ENCODE results near the gene GMPPB.

DNA sequence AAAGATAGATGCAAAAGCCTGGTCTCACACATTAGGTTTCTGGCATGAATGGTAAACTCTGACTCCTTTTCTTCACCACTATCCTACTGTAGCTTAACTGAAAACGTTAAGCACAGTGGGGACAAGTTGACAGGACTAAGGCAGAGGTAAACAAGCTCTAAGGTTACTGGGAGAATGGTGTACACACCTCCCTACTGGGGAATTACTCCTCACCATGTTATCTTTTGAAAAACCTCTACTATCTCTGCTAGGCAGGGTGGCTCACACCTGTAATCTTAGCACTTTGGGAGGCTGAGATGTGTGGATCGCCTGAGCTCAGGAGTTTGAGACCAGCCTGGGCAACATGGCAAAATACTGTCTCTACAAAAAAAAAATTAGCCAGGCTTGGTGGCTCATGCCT, 33.4 kb upstream of the GMPPB start:
- TF ChIP-seq, protein P1, sequence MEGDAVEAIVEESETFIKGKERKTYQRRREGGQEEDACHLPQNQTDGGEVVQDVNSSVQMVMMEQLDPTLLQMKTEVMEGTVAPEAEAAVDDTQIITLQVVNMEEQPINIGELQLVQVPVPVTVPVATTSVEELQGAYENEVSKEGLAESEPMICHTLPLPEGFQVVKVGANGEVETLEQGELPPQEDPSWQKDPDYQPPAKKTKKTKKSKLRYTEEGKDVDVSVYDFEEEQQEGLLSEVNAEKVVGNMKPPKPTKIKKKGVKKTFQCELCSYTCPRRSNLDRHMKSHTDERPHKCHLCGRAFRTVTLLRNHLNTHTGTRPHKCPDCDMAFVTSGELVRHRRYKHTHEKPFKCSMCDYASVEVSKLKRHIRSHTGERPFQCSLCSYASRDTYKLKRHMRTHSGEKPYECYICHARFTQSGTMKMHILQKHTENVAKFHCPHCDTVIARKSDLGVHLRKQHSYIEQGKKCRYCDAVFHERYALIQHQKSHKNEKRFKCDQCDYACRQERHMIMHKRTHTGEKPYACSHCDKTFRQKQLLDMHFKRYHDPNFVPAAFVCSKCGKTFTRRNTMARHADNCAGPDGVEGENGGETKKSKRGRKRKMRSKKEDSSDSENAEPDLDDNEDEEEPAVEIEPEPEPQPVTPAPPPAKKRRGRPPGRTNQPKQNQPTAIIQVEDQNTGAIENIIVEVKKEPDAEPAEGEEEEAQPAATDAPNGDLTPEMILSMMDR (optimal IDR thresholded peaks at IDR 0.05 in 1 of 3, IDR thresholded peaks at IDR 0.05 in 1 of 3, conservative IDR thresholded peaks at IDR 0.05 in 1 of 3; ENCODE audit: extremely low read depth in 1 of 3, insufficient read depth in 2 of 3, low read length in 3 of 3): no peak
- no peak for TF ChIP-seq EZH2 (IDR thresholded peaks at IDR 0.05; ENCODE audit: low read length)

Measured in keratinocyte (primary cell).